GF-D8 (cell line): ENCODE data around the gene DOLPP1.

Experiments used
- DNase-seq: peaks from one replicate; lab custom pipeline; 2025; lab: John Stamatoyannopoulos, UW

DOLPP1 gene

GRCh38 chr9:129094387-129095169, 13.7 kb downstream of the DOLPP1 start:
- DNase-seq = no peak

DNA sequence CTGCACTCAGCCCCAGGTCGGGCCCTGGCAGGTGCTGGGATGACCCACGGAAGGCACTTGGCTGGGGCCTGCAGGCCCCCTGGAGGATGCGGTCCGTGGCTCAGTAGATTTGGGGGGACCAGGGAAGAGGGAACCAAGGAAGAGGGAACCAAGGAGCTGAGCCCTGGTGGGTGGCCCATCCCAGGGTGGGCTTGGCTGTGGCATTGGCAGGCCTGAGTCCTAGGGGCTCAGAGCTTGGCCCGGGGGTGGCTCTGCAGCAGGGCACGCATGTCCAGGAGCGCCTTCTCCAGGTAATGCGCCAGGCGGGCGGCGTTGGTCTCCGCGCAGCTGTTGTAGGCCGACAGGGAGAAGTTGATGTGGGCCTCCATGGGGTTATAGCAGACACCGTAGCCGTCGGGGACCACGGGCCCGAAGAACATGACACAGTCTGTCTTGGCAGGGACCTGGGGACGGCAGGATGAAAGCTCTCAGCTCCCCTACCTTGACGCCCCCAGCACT, 14.3 kb downstream of the DOLPP1 start:
- DNase-seq = no peak

GRCh38 chr9:129095908-129096307, 15.0 kb downstream of the DOLPP1 start:
- DNase-seq = no peak

DNA sequence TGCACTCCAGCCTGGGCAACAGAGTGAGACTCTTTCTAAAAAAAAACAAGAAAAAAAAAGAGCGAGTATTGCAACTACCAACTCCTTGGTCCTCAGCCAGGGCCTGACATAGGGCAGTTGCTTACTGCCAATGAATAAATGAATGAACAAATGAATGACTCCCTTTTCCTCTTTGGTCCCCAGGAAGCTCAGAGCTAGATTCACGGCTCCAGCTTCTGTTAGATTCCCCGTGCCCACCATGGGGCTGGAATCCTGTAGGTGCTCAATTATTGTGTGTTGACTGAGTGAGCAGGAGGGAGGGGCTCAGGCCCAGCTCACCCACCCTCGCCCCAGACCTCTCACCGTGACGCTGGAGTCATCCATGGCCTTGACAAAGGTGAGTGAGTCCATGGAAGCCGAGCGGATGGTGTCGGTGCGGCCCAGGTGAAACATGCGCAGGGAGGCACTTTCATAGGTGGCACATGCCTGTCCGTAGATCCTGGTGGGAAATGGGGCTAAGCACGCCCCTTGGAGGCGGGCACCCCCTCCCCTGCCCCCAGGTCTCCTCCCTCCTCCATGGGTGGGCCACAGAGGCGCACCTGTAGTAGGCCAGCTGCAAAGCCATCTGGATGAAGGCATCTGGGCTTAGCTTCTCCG, 16.9 kb downstream of the DOLPP1 start:
- DNase-seq = no peak

- no peak for DNase-seq
These were observed 17.4 kb downstream of the DOLPP1 start for GRCh38 chr9:129098328-129098727.

DNA sequence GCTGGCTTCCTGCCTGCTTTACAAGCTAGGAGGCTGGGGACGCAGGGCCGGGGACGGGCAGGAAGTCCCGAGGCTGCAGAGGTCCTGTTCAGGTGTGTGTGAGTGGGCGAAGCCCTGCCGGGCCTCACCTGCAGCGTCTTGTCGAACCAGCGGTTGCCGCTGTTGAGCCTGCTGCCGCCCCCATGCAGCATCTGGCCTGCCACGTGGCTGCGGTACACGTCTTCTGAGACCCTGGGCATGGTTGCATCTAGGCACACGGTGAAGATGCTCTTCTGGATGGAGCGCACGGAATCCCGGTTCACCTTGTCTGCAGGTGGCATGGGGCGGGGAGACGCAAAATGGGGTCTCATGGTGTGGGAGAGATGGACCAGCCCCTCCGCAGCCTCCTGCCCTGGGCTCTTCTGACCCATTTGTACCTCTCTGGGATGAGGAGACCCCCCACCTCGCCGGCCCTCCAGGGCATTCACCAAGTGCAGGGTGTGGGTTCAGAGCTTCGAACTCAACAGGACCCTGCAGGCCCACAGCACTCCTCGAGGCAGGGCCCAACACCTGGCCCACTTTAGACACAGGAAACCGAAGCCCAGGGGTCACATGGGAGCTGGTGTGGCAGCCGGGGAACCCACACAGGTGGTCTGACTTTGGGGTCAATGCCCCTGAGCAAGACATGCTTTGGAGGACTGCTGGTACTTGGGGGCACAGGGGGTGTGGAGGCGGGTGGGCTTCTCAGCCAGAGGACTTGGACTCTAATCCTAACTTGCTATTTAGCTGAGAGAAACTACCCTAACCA, 19.7 kb downstream of the DOLPP1 start:
- no peak for DNase-seq

DNA sequence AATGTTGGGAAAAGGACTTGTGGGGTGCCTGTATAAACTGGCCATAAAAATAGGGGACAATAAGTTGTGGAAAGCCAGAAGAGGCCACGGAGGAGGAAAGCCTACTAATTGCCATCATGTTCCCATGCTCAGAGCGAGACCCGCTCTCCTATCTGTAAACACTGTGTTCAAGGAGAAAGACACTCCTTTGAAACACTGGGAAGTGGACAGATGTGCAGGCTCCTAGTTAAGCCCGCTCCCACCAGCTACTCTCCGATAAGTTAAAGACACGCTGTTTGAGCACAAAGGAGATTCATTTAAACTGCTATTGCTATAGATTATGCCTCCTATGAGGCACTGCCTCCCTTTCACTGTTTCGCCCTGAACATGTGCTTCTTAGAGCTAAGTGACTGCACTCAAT, 20.4 kb downstream of the DOLPP1 start:
- no peak for DNase-seq

- DNase-seq = no peak
These were observed 21.2 kb downstream of the DOLPP1 start for GRCh38 chr9:129102095-129102525.

DNA sequence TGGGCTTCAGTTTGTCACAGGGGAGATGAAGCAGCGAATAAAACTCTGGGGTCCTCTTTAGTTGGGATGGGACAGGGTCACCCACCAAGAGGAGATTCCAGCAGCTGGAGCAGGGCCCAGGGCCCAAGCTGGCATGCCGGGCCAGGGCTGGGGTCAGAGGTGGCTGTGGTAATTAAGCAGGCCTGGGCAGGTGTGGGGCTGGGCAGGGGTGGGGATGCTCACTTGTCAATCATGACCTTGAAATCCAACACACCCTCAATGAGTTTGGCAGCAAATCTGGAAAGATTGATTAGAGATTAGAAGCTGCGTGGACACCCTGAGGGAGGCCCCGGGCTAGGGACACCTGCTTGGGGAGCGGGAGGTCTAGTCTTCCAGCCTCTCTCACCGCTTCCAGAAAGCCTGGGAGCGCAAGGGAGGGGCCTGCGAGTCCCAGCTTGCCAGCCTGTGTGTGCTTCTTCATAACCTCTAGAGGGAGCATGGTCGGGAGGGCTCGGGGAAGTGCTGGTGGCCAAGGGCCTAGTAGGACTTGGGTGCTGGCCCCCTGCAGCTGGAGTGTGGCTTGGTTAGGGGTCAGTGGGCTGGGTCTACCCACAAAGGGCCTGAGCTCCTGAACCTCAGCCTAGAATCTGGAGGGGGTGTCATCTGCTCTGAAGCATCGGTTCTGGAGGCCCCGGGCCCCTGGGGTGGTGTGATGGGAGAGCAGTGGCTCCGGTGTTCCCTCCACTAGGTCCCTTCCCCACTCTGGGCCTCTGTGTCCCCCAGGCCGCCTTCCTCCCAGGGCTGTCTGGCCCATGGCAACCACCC, 22.1 kb downstream of the DOLPP1 start:
- DNase-seq = peak; percentile 6

- DNase-seq = no peak
These were observed 22.7 kb downstream of the DOLPP1 start for GRCh38 chr9:129103595-129103965.

DNA sequence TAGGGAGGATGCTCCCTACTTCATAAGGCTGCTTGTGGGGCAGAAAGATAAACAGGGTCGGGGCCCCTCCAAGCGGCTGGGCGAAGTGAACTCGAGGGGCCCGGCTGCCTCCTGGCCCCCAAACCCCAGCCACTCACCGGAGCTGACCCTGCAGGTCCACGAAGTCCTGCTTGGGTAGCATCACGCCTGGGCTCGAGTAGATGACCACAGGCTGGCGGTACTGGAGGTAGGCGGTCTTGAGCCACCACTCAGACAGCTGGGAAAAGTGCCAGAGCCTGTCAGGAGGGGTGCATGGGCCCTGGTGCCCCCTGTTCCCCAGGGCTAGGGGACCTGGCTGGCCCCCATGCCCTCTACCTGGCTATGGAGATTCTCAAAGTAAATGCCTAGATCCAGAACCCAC, 23.1 kb downstream of the DOLPP1 start:
- DNase-seq = no peak

DNA sequence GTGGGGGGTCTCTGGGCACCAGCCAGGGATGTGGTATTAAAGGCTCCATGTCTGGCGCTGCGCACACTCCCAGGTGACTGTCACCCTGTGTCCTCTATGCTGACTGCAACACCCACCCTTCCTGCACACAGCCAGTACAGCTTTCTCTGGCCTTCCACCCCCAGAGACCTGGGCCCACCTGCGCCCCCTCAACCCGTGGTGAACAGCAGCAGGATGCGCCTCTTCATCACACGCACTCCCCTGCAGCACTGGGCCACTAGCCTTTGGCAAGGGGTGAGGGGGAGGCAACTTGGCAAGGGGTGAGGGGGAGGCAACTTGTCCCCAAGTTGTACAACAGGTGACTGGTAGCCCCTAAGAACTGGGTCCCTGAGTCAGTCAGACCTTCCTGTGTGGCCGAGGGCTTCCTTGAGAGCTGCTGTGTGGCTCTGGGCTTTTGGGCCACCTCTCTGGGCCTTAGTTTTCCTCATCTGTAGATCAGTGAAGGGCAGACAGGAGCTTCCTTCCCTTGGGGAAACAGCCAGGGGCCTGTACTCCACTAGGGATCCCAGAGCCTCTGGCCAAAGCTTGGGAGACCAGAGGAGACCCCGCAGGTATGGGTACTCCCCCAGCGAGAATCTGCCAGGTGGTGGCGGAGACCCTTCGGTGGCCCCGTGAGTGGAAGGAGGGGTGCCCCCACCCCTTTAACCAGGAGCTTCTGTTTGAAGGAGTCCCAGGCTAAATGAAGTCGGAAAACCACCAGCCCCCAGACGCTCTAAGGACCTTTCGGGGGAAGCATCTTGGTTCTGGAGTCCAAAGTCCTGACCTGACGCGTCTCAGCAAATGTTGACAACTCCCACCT, 25.2 kb downstream of the DOLPP1 start:
- DNase-seq = no peak

DNA sequence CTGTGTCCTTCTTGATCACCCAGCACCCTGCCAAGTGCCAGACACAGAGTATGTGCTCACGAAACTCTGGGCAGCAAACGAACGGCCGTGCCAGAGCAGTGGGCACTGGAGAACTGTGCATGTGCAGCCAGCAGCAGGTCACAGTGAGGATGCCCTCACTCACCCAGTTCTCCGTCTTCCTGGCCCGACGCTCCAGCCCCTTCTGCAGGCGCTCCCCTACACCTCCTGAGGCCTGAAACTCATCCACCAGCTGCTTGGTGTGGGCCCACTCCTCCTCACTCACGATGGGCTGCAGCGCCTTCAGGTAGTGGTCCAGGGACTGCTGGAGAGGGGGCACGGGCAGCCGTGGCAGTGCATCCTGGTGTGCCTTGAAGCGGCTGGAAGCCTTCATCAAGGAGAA, 26.7 kb downstream of the DOLPP1 start:
- no peak for DNase-seq

- DNase-seq = no peak
These were observed 27.3 kb downstream of the DOLPP1 start for GRCh38 chr9:129108083-129108804.

GRCh38 chr9:129108805-129109536, 28.1 kb downstream of the DOLPP1 start:
- no peak for DNase-seq

DNA sequence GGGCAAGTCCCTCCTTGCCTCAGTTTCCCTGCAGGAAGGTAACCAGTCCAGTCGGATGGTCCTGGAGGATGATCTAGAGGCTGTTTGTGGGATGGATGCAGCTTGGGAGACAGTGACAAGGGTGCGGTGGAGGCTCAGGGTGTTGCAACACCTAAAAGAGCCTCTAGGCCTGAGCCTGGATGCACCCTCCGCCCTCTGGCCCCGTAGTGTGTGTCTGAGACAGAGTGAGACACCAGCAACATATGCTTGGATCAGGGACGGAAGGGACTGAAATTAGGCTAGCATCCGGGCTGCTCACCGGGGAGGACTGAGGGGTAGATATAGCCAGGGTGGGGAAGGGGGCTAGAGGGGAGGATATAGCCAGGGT, 28.6 kb downstream of the DOLPP1 start:
- no peak for DNase-seq

- no peak for DNase-seq
These were observed 29.2 kb downstream of the DOLPP1 start for GRCh38 chr9:129109952-129110739.

GRCh38 chr9:129110740-129111527, 30.0 kb downstream of the DOLPP1 start, which contains the start of the genes CRAT and PTPA:
Gene CRAT (minus strand): TSS chr9:129110793. CDS start chr9:129110509, 284 bp downstream.
Gene PTPA (plus strand): TSS chr9:129111415. CDS start chr9:129111601, 186 bp downstream.
- peak; percentile 82 for DNase-seq
